ENCODE measurements around the gene DLG3.
A peak's percentile ranks its signal among the peaks of the same experiment; 100 is the strongest.

The DLG3 gene

GRCh38 chrX:70437921-70438665 is 6.5 kb upstream of the DLG3 start:
- no peak for DNase-seq

- DNase-seq = no peak
Observed at GRCh38 chrX:70439016-70439415, 5.6 kb upstream of the DLG3 start.

GRCh38 chrX:70442224-70442623 is 2.4 kb upstream of the DLG3 start:
- DNase-seq = no peak

- no peak for DNase-seq
Observed at GRCh38 chrX:70444946-70445656, 466 bp downstream of the DLG3 start.

DNA sequence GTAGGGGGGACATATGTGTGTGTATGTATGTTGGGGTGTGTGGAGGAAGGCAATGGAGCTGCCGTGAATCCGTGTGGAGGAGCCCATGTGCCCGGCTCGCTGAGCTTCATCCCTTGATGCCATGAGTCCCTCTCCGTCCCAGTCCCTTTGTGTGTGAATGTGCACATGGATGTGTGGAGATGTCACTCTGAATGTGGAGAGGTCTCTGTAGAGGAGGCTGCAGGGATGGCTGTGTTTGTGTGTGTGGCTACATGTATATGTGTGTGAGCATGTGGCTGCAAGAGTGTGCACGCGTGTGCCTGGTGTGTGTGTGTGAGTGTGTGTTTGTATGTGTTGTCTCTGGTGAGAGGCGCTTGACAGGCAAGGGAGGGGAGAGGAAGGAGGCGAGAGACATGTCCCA is 1.3 kb downstream of the DLG3 start:
- no peak for DNase-seq

DNA sequence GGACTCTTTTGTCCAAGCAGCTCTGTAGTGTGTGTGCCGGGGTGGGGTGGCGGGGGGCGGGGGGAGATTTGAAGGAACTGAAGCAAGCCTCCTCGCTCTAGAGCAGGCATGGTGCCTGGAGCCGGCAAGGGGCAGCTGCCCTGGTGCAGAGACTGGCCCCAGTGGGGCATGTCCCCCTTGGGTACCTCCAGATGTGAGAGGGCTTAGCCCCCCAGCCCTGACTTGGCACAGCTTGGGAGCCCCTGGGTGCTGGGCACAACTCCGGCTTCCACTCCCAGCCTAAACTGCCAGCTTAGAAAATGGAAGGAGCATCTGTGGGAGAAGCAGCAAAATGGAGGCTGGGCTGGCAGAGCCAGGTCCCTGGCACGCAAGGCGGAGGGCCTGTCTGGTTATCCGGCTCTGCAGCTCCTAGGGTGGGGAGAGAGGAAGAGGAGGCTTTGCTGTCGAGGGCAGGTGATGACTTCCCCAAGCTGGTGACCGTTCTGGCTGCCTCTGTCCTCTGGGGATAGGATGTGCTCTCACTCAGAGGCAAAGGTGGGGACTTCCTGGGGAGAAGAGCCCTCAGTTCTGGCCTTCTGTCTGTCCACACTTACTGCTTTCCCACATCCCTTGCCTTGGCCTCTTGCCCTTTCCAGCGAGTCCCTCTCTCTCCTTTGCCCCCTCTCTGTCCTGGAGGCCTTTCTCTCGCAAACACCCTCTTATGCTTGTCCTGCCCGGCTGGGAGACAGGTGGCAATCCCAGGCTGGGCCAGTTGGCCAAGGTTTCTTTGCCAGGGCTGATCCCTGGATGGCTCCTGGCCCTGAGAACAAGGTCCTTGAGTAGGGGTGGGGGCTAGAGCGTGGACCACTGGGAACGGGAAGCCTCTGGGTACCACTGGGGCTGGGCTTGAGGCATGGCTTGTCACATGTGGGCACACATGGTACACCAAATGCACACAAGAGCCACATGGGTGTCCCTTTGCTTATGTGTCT is 2.0 kb downstream of the DLG3 start:
- DNase-seq = no peak

- DNase-seq = no peak
Observed at GRCh38 chrX:70449457-70449966, 4.9 kb downstream of the DLG3 start.

GRCh38 chrX:70452143-70452733 is 7.6 kb downstream of the DLG3 start:
- peak; percentile 58 for DNase-seq

DNA sequence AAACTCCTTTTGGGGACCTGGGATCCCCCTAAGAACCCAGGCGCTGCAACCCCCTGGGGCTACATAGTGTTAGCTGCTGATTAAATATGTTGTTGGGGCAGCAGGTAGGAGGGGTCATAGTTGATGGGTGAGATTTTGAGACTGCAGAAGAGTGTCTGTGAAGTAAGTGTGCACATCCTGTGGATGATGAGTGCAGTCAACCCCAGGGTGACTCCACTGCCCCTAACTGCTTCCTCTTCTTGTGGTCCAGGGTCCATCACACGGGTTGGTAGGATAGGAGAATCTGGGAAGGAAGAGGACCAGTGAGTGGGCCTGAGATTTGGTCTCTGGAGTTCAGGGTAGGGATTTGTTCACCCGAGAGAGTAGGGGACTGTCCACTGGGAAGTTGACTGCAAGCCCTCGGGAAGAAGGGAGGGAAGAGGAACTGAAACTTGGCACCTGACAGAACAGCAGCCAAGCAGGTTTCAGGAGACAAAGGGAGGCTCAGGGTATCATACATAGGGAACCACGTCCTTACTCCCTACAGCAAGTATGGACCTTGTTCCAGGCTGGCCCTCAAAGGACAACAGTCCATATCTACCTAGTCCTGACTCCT is 8.5 kb downstream of the DLG3 start:
- DNase-seq = no peak

GRCh38 chrX:70454441-70455365 is 10.1 kb downstream of the DLG3 start:
- peak; percentile 97 for DNase-seq

DNA sequence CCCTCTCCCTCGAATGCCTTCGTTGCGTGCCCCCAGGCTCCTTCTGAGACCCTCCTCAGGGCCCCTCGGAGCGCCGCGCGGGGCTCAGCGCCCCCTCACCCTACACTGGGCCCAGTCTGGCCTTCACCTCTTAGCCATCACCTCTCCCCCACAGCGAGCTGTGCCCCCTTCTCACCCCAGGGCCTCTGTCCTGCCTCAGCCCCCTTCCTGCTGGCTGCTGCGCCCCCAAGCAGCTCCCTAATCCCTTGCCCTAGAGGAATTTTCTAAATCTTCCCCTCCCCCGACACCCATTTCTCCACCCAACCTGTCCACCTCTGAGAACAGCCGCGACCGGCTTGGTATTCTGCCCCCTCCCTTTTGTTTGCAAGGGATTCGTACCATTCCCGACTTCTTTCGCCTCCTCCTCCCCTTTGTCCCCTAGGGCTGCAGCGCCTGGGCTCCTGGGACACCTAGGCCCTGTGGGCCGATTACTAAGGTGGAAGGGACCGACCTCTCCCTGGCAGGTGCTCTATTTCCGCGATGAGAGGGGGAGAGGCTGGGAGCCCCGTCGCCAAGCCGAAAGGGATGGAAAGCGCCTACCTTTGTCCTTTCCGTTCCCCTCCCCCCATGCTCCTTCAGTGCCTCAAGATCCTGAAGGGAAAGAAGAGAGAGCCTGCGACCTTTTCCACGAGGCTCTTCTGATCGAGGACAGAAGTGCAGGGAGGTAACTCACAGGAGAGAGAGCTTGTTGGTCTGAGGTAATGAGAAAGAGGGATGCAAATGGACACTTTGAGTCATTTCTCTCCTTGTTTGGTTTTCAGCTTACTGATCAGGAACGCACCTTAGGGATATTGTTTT is 10.9 kb downstream of the DLG3 start:
- DNase-seq = no peak

- DNase-seq = no peak
Observed at GRCh38 chrX:70456256-70456655, 11.6 kb downstream of the DLG3 start.

GRCh38 chrX:70461026-70461425 is 16.4 kb downstream of the DLG3 start:
- DNase-seq = no peak

DNA sequence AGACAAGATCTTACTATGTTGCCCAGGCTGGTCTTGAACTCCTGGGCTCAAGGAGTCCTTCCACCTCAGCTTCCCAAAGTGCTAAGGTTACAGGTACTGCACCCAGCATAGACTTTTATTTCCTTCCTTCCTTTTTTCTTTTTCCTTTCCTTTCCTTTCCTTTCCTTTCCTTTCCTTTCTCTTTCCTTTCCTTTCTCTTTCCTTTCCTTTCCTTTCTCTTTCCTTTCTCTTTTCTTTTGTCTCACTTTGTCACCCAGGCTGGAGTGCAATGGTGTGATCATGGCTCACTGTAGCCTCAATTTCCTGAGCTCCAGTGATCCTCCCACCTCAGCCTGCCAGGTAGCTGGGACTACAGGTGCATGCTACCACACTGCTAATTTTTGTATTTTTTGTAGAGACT is 19.4 kb downstream of the DLG3 start:
- no peak for DNase-seq

DNA sequence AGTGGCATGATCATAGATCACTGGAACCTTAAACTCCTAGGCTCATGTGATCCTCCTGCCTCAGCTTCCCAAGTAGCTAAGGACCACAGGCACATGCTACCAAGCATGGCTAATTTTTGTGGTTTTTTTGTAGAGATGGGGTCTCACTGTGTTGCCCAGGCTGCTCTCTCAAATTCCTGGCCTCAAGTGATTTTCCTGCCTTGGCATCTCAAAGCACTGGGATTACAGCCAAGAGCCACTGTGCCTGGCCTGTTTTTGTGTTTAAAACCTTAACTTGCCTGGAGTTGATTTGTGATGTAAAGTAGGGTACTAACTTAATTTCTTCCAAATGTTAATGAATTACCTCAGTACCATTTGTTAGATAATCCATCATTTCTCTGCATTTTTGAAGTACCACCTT is 22.3 kb downstream of the DLG3 start:
- no peak for DNase-seq

DNA sequence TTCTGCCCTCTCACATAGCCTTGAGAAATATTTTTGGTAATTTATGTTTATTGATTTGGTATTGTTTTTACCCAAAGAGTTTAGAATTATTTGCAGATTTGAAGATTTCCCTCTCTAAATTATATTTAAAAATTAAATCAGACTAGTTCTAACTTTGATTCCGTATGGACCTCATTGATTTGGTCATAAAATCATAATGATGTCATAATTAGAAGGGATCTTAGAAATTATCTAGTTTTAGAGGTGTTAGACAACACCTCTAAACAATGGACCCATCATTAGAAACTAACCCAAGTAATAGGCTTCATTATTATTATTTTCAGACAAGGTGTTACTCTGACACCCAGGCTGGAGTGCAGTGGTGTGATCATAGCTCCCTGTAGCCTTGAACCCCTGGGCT is 24.1 kb downstream of the DLG3 start:
- no peak for DNase-seq

DNA sequence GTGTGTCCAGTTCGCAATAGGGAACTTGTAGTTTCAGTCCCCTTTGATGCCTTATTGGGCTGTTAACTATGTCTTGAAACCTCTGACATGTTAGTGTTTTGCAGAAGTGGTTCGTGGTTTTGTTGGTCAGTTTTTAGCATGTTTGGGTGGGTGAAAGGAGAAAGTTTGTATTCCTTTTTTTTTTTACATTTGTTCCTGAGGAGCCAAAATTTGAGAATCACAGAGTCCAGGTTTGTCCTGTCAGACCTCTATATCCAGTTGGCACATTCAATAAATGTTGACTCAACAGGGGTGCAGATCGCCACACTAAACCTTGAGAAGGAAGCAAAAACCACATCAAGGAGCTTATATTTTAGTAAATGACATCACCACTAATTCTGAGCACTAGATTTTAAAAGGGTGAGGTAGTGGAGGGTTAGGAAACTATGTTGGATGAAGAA is 26.2 kb downstream of the DLG3 start:
- DNase-seq = no peak

DNA sequence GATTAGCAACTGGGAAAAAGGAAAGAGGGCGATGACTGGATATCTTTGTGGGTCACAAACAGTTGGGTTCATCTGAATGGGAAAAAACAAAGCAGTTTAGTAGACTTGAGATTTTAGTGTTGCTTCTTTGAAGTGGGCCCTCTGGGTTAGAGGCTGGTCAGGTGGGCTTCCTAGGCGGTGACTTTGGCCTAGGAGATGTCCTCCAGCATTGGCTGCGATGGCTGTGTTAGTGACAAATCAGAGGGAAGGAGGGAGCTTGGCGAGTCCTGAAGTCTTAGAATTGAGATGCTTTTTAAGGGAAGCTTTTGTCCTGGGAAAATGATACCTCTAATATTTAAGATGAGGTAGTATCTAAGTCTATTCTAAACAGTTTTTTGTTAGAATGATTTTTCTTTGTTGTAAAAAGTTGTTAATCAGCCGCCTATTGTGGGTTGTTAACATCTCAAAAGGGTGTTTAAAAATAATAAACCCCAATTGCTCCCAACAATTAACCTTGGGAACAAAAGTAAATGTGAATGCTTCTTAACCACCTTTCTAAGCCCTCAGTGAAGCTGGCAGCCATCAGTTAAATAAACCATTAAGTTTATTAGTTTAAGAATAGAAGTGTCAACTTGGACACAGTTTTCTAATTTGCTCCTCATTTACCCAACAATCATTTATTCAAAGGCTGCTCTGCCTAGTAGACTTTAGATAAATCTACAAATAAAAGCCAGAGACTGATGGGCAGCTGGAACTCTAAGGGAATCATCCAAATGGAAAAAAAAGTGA is 31.7 kb downstream of the DLG3 start:
- no peak for DNase-seq
